ENCODE results near the gene NSF. TPM values are rescaled to one million over a fixed set of nuclear protein-coding genes. Genes with fewer than 3 reads are reported as not detected.
A peak's percentile ranks its signal among the peaks of the same experiment; 100 is the strongest.

Gene NSF
- total RNA-seq, 1 donor, result 83.8 TPM

GRCh38 chr17:46726206-46726605, 135.7 kb downstream of the NSF start:
- peak; percentile 75 for DNase-seq (ENCODE audit: low read depth)
- H3K4me3 ChIP-seq (ENCODE audit: low read depth, low read length), result no peak overlapping the region
- TF ChIP-seq, protein P1, sequence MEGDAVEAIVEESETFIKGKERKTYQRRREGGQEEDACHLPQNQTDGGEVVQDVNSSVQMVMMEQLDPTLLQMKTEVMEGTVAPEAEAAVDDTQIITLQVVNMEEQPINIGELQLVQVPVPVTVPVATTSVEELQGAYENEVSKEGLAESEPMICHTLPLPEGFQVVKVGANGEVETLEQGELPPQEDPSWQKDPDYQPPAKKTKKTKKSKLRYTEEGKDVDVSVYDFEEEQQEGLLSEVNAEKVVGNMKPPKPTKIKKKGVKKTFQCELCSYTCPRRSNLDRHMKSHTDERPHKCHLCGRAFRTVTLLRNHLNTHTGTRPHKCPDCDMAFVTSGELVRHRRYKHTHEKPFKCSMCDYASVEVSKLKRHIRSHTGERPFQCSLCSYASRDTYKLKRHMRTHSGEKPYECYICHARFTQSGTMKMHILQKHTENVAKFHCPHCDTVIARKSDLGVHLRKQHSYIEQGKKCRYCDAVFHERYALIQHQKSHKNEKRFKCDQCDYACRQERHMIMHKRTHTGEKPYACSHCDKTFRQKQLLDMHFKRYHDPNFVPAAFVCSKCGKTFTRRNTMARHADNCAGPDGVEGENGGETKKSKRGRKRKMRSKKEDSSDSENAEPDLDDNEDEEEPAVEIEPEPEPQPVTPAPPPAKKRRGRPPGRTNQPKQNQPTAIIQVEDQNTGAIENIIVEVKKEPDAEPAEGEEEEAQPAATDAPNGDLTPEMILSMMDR (IDR thresholded peaks at IDR 0.05; ENCODE audit: insufficient read depth, low read depth, low read length), result no peak

- TF ChIP-seq, protein P1 (IDR thresholded peaks at IDR 0.05; ENCODE audit: insufficient read depth, low read depth, low read length), result no peak
- peak; percentile 21 for DNase-seq (ENCODE audit: low read depth)
Measured at GRCh38 chr17:46727572-46728348, 137.3 kb downstream of the NSF start.

DNA sequence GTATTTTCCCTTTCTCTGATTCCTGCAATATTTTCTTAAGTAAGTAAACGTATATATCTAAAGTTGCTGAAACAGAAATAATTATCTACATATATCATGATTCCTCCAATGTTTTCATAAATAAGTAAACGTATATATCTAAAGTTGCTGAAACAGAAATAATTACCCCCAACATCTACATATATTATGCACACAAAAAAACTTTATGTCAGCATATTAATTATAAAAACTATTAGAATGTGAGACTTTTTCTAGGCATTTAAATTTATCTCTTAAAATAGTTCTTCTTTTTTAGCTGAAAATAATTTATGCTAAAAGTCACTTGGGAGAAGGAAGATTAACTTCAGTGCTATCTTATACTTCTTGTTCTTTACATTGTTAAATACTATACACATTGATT, 139.6 kb downstream of the NSF start:
- H3K4me3 ChIP-seq (ENCODE audit: low read depth, low read length), result no peak overlapping the region
- TF ChIP-seq, protein P1 (IDR thresholded peaks at IDR 0.05; ENCODE audit: insufficient read depth, low read depth, low read length), result no peak

More at GRCh38 chr17:46727572-46728348, 137.3 kb downstream of the NSF start:
- H3K4me3 ChIP-seq (ENCODE audit: low read depth, low read length), result no peak overlapping the region

GRCh38 chr17:46730679-46731078, 140.2 kb downstream of the NSF start:
- DNase-seq (ENCODE audit: low read depth), result no peak
- no peak overlapping the region for H3K4me3 ChIP-seq (ENCODE audit: low read depth, low read length)
- TF ChIP-seq, protein P1 (IDR thresholded peaks at IDR 0.05; ENCODE audit: insufficient read depth, low read depth, low read length), result no peak

More for the DNA sequence above, 139.6 kb downstream of the NSF start:
- DNase-seq (ENCODE audit: low read depth), result no peak

- no peak overlapping the region for H3K4me3 ChIP-seq (ENCODE audit: low read depth, low read length)
- DNase-seq (ENCODE audit: low read depth), result no peak
- TF ChIP-seq, protein P1 (IDR thresholded peaks at IDR 0.05; ENCODE audit: insufficient read depth, low read depth, low read length), result no peak
Measured at GRCh38 chr17:46732160-46732559, 141.7 kb downstream of the NSF start.

- no peak for DNase-seq (ENCODE audit: low read depth)
- no peak overlapping the region for H3K4me3 ChIP-seq (ENCODE audit: low read depth, low read length)
- TF ChIP-seq, protein P1 (IDR thresholded peaks at IDR 0.05; ENCODE audit: insufficient read depth, low read depth, low read length), result no peak
Measured at GRCh38 chr17:46732754-46733398, 142.4 kb downstream of the NSF start.
